H9 (cell line): ENCODE data around the gene HMGB4. TPM values are rescaled to one million over a fixed set of nuclear protein-coding genes. Genes with fewer than 3 reads are reported as not detected.

Experiments
- DNase-seq: peaks from one replicate; pipeline ENCODE4 v3.0.0-alpha.2; 2017
- H2AFZ ChIP-seq: one replicate; pipeline ENCODE4 v1.6.1; 2013; ENCODE audit warnings: mild to moderate bottlenecking, low read length, control low read depth, moderate library complexity
- H2AK5ac ChIP-seq: 2 replicates; pipeline ENCODE4 v1.6.1; 2013; ENCODE audit warnings: low read length, control low read depth, mixed read lengths; ENCODE audit not compliant: insufficient read length
- H2BK120ac ChIP-seq: one replicate; pipeline ENCODE4 v1.6.1; 2013; ENCODE audit warnings: low read depth, mild to moderate bottlenecking, low read length, control low read depth, inconsistent platforms; ENCODE audit not compliant: poor library complexity, severe bottlenecking
- H2BK12ac ChIP-seq: 2 replicates; pipeline ENCODE4 v1.6.1; 2013; ENCODE audit warnings: low read length, control low read depth, mixed read lengths, low read depth; ENCODE audit not compliant: insufficient read length
- H2BK15ac ChIP-seq: 2 replicates; pipeline ENCODE4 v1.6.1; 2013; ENCODE audit warnings: low read depth, low read length, control low read depth
- H2BK20ac ChIP-seq: one replicate; pipeline ENCODE4 v1.6.1; 2013; ENCODE audit warnings: low read depth, mild to moderate bottlenecking, low read length, control low read depth, inconsistent platforms; ENCODE audit not compliant: poor library complexity, severe bottlenecking
- H2BK5ac ChIP-seq: 2 replicates; pipeline ENCODE4 v1.6.1; 2013; ENCODE audit warnings: low read length, control low read depth, mixed read lengths; ENCODE audit not compliant: insufficient read length
- H3K14ac ChIP-seq: 2 replicates; pipeline ENCODE4 v1.6.1; 2013; ENCODE audit warnings: low read length, control low read depth; ENCODE audit not compliant: insufficient read depth
- H3K18ac ChIP-seq: 2 replicates; pipeline ENCODE4 v1.6.1; 2013; ENCODE audit warnings: low read depth, mild to moderate bottlenecking, mixed read lengths, low read length, control low read depth; ENCODE audit not compliant: insufficient read length
- H3K23ac ChIP-seq: 2 replicates; pipeline ENCODE4 v1.6.1; 2013; ENCODE audit warnings: low read length, control low read depth, mixed read lengths, low read depth; ENCODE audit not compliant: insufficient read length
- H3K23me2 ChIP-seq: 2 replicates; pipeline ENCODE4 v1.6.1; 2013; ENCODE audit warnings: low read depth, mild to moderate bottlenecking, mixed read lengths, low read length, control low read depth; ENCODE audit not compliant: insufficient read length, poor library complexity, severe bottlenecking
- H3K27ac ChIP-seq: 2 replicates; pipeline ENCODE4 v1.5.1; 2013; ENCODE audit warnings: low read length, control low read depth, mixed read lengths, low read depth; ENCODE audit not compliant: insufficient read length
- H3K27me3 ChIP-seq: 2 replicates; pipeline ENCODE4 v1.6.1; 2013; ENCODE audit warnings: low read length, control low read depth, inconsistent platforms; ENCODE audit not compliant: insufficient read depth
- H3K4ac ChIP-seq: 2 replicates; pipeline ENCODE4 v1.6.1; 2013; ENCODE audit warnings: low read depth, mild to moderate bottlenecking, control low read depth, inconsistent platforms, low read length, moderate library complexity
- H3K4me1 ChIP-seq: 2 replicates; pipeline ENCODE4 v1.6.1; 2013; ENCODE audit warnings: low read length, control low read depth, inconsistent platforms; ENCODE audit not compliant: insufficient read depth
- H3K4me2 ChIP-seq: 2 replicates; pipeline ENCODE4 v1.6.1; 2013; ENCODE audit warnings: low read length, control low read depth, mixed read lengths; ENCODE audit not compliant: insufficient read length, insufficient read depth
- H3K56ac ChIP-seq: 2 replicates; pipeline ENCODE4 v1.6.1; 2013; ENCODE audit warnings: low read depth, mild to moderate bottlenecking, mixed read lengths, low read length, control low read depth; ENCODE audit not compliant: insufficient read length
- H3K79me1 ChIP-seq: 2 replicates; pipeline ENCODE4 v1.6.1; 2013; ENCODE audit warnings: low read depth, mild to moderate bottlenecking, moderate library complexity, low read length, control low read depth, inconsistent platforms; ENCODE audit not compliant: insufficient read depth, poor library complexity, severe bottlenecking
- H3K79me2 ChIP-seq: 2 replicates; pipeline ENCODE4 v1.6.1; 2013; ENCODE audit warnings: low read length, control low read depth, inconsistent platforms; ENCODE audit not compliant: insufficient read depth
- H3K9ac ChIP-seq: 2 replicates; pipeline ENCODE4 v1.6.1; 2013; ENCODE audit warnings: low read length, control low read depth, mixed read lengths; ENCODE audit not compliant: insufficient read length; ENCODE audit errors: extremely low read depth
- H3K9me3 ChIP-seq: one replicate; pipeline ENCODE4 v1.6.1; 2013; ENCODE audit warnings: low read depth, low read length, inconsistent platforms; ENCODE audit not compliant: control insufficient read depth
- H3T11ph ChIP-seq: one replicate; pipeline ENCODE4 v1.6.1; 2013; ENCODE audit warnings: mild to moderate bottlenecking, low read length, control low read depth, inconsistent platforms
- H4K20me1 ChIP-seq: one replicate; pipeline ENCODE4 v1.6.1; 2013; ENCODE audit not compliant: control insufficient read depth, insufficient read length, insufficient read depth
- H4K5ac ChIP-seq: 2 replicates; pipeline ENCODE4 v1.6.1; 2013; ENCODE audit warnings: low read depth, mild to moderate bottlenecking, mixed read lengths, low read length, control low read depth; ENCODE audit not compliant: insufficient read length
- H4K8ac ChIP-seq: replicated peaks from 2 replicates; pipeline ENCODE4 v1.6.1; 2013; ENCODE audit warnings: low read length, control low read depth, mixed read lengths, low read depth; ENCODE audit not compliant: insufficient read length
- H4K91ac ChIP-seq: 2 replicates; pipeline ENCODE4 v1.6.1; 2013; ENCODE audit warnings: low read depth, mild to moderate bottlenecking, moderate library complexity, mixed read lengths, low read length, control low read depth; ENCODE audit not compliant: insufficient read length
- H3K27ac Mint-ChIP-seq, 3 experiments: 2 replicates in 2 of 3; 3 replicates in 1 of 3; pipeline ENCODE4 v1.8.0; 2020 to 2021; ENCODE audit warnings: mixed read lengths in 3 of 3, mild to moderate bottlenecking in 1 of 3, moderate library complexity in 1 of 3
- H3K27me3 Mint-ChIP-seq: 2 replicates; pipeline ENCODE4 v1.8.0; 2021; ENCODE audit warnings: low read depth, mild to moderate bottlenecking, moderate library complexity, mixed read lengths
- H3K36me3 Mint-ChIP-seq, 3 experiments: 2 replicates in 2 of 3; 3 replicates in 1 of 3; pipeline ENCODE4 v1.8.0; 2020 to 2021; ENCODE audit warnings: low read depth in 3 of 3, mixed read lengths in 3 of 3; ENCODE audit not compliant: insufficient read depth in 1 of 3
- H3K4me1 Mint-ChIP-seq, 2 experiments: 2 replicates each; pipeline ENCODE4 v1.8.0; 2020; ENCODE audit warnings: mixed read lengths in 2 of 2
- H3K4me3 Mint-ChIP-seq, 2 experiments: 2 replicates in 1 of 2; 3 replicates in 1 of 2; pipeline ENCODE4 v1.8.0; 2020 to 2021; ENCODE audit warnings: mild to moderate bottlenecking in 2 of 2, mixed read lengths in 2 of 2, moderate library complexity in 1 of 2
- H3K9me3 Mint-ChIP-seq, 2 experiments: 2 replicates in 1 of 2; 3 replicates in 1 of 2; pipeline ENCODE4 v1.8.0; 2020; ENCODE audit warnings: mild to moderate bottlenecking in 2 of 2, mixed read lengths in 2 of 2, moderate library complexity in 1 of 2
- CTCF ChIP-seq: fragments of 200-600 bp; sonication (generic); conservative IDR thresholded peaks from 3 replicates; pipeline ENCODE4 v1.8.0; 2021; ENCODE audit warnings: antibody characterized with exemption, mild to moderate bottlenecking
- WGBS: extraction: QIAGEN DNeasy Blood & Tissue Kit; methylation state at CpG from one replicate; pipeline ENCODE4 v1.1.7; 2013; ENCODE audit warnings: missing lambda C conversion rate, low lambda C conversion rate, mixed read lengths; ENCODE audit not compliant: insufficient read length; ENCODE audit errors: extremely low coverage; 5-methylcytosine and 5-hydroxymethylcytosine counted together
- total RNA-seq: library from RNA; stranded (reverse); gene quantifications from 2 replicates; pipeline ENCODE4 v1.2.1, GENCODE V29; 2021

HMGB4 gene
- total RNA-seq, 1 experiment from 2014 or later = not detected

GRCh38 chr1:33895976-33896375 is 32.1 kb downstream of the HMGB4 start:
- no peaks in the 10 kb centered on the region for H3K9me3 ChIP-seq
- no peak overlapping the region for H4K8ac ChIP-seq
- no peak overlapping the region for H3K23ac ChIP-seq
- Mint-ChIP-seq H3K9me3 (peaks cover 3% of the 10 kb centered on the region in 2 experiments; a peak in 2 of 5 replicates), H3K4me3 (no peak overlapping the region), H3K4me1 (peaks cover 8 to 13% of the 10 kb centered on the region in 2 experiments), H3K36me3 (peaks cover 0 to 4% (median 0%) of the 10 kb centered on the region in 3 experiments; a peak in 2 of 7 replicates), H3K27me3 (peaks cover 1% of the 10 kb centered on the region; the same call in 1 of the 2 replicates), H3K27ac (no peak overlapping the region; a peak in 1 of 7 replicates)
- H3K23me2 ChIP-seq = no peaks in the 10 kb centered on the region
- H4K20me1 ChIP-seq = no peaks in the 10 kb centered on the region
- H2BK120ac ChIP-seq = no peak overlapping the region
- H4K5ac ChIP-seq = no peak overlapping the region
- no peak overlapping the region for H2BK15ac ChIP-seq
- H2BK20ac ChIP-seq = no peak overlapping the region
- no peak overlapping the region for H3K56ac ChIP-seq
- WGBS = no CpG with 5 or more reads among the region's 2 CpGs
- H3K79me2 ChIP-seq = no peaks in the 10 kb centered on the region
- H2BK5ac ChIP-seq = no peak overlapping the region
- H3T11ph ChIP-seq = no peak overlapping the region
- no peak overlapping the region for H2AK5ac ChIP-seq
- no peaks in the 10 kb centered on the region for H3K4me1 ChIP-seq
- no peak for DNase-seq
- H2AFZ ChIP-seq = no peak overlapping the region
- no peak for TF ChIP-seq CTCF
- H3K27ac ChIP-seq = no peak overlapping the region
- no peak overlapping the region for H4K91ac ChIP-seq
- no peak overlapping the region for H3K18ac ChIP-seq
- H3K27me3 ChIP-seq = no peaks in the 10 kb centered on the region
- H3K4ac ChIP-seq = no peak overlapping the region
- no peak overlapping the region for H3K4me2 ChIP-seq
- H3K14ac ChIP-seq = no peak overlapping the region
- no peak overlapping the region for H2BK12ac ChIP-seq
- no peak overlapping the region for H3K9ac ChIP-seq
- no peaks in the 10 kb centered on the region for H3K79me1 ChIP-seq
